Stimulated activated CD8-positive, alpha-beta memory T cell treated with anti-CD3 and anti-CD28 coated beads, Interleukin-4, amount 100 ng/mL, for 48 hours (primary cell): ENCODE measurements around the gene CD8B2.
"Not testable (repeated sequence)": the region's sequence is repeated elsewhere in the genome, so short reads cannot be mapped to it uniquely, and the experiment has no call there.

ENCODE experiments used
- DNase-seq: peaks from one replicate; pipeline ENCODE4 v3.0.0-alpha.2; 2020

CD8B2 gene

GRCh38 chr2:106553321-106553720, 66.2 kb downstream of the CD8B2 start:
- DNase-seq, result no peak

DNA sequence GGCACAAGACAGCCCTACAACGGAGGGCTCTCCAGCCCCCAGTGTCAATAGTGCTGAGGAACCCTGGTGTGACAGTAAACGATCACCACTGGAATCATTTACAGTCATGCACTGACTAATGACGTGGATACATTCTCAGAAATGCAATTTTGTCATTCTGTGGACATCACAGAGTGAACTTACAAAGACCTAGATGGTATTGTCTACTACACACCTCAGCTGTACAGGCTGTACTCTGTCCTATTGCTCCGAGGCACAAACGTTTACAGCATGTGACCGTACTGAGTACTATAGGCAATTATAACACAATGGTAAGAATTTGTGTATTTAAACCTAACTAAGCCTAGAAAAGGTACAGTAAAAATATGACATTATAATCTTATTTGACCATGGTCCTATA, 67.2 kb downstream of the CD8B2 start:
- no peak for DNase-seq

DNA sequence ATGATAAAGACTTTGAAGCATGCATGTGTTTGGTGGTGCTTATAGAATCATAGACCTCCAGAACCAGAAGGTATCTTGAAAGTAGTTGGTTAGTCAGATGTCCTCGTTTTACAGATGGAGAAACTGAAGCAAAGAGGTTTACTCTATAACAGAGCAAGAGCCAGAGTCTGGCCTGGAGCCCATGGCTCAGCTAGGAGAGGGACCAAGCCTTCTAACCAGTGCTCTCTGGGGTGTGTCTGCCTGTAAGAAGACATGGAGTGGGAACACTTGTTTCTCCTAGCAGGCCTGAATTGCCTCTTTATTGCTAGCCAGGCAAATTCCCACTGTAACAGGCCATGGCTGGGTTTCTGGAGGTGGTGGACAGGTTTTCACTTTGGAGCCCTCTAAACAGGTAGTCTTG, 67.9 kb downstream of the CD8B2 start:
- no peak for DNase-seq

DNA sequence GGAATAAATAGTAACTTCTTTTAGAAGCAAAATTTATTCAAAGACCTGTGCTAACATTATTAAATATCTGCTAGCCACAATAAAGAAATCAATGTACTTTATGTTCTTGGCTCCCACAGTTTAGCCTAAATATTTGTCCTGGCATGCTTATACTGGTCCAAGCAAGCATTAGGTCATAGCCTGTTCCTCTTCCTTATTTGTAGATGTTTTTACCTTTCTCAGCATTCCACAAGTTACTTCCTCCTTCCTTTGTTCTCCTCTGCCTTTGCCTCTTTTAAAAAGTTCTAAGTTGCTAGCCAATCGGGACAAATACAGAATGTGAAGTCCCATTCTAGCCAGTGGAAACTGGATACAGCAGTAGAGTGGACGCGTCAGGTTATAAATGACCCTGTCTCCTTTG, 72.6 kb downstream of the CD8B2 start:
- DNase-seq, result not testable (repeated sequence)

DNA sequence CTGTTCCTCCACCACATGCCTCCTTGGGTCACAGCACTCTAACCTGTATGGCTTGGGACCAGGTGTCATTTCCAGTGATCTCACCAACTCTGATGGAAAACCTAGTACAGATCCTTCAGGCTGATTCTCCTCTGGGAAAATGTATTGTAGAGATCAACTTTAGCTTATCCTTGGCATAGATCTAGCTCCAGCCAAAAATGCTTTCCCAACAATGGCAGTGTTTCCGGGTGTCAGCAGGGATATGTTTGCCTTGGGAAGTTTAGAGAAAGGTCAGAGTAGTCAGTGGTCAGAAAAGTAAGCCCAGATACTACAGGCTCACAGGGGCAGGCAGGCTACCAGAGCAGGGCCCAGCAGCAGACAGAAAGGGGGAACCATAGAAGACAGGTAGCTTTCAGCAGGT, 73.6 kb downstream of the CD8B2 start:
- no peak for DNase-seq

DNA sequence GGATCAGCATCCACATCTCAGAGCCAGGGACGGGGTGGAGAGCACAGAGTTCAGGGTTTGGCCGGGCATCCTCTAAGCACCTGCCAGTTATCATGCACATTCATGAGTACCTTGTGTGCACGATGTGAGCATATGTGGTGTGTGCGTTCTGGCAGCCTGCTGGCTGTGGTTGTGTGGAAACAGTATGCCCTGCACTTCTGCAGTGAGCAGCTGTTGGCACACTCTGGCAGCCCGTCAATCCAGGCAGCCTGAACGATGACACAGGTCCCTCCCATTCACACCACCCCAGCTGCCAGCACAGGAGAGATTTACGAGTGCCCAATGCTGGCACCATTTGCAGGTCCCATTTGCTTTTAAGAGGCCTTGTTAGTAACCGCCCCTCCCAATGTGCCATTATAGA, 74.2 kb downstream of the CD8B2 start:
- no peak for DNase-seq

- no peak for DNase-seq
Measured at GRCh38 chr2:106561803-106562202, 74.6 kb downstream of the CD8B2 start.

DNA sequence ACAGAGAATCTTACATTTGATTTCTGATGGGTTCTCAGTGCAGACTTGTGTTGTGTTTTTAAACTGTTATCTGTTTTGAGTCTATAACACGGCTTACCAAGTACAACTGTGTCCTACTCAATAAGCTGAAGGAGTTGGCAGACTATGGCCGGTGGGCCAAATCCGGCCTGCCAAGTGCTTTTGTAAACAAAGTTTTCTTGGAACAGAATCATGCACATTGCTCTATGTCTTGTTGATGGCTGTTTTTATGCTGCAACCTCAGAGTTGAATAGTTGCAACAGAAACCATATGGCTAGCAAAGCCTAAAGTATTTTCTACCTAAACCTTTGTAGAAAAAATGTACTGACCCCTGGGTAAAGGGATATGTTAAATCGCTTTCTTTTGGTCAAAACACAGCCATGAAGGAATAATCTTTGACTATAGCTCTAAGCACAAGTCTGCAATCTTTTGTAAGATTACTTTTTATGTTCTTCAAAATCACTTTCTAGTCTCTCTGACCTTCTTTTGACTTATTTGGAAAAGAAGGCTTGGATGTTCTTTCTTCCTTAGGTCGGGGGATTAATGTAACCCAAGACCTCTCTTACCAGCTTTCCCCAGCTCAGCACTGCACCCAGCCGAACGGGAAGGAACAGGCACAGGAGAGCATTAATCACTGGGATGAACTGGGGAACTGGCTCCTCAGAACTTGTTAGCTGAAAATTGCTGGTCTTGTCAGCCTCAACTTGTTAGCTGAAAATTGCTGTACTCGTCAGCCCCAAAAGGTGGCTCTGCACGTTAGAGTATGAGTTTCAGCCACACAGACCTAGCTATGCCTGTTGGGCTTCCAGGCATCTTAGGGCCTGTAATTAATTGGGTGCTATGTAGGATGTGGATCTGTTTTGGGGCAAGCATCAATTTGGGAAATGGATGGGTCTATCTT, 75.4 kb downstream of the CD8B2 start:
- DNase-seq, result no peak

- no peak for DNase-seq
Measured at GRCh38 chr2:106563195-106563594, 76.0 kb downstream of the CD8B2 start.

- no peak for DNase-seq
Measured at GRCh38 chr2:106565599-106565998, 78.4 kb downstream of the CD8B2 start.

DNA sequence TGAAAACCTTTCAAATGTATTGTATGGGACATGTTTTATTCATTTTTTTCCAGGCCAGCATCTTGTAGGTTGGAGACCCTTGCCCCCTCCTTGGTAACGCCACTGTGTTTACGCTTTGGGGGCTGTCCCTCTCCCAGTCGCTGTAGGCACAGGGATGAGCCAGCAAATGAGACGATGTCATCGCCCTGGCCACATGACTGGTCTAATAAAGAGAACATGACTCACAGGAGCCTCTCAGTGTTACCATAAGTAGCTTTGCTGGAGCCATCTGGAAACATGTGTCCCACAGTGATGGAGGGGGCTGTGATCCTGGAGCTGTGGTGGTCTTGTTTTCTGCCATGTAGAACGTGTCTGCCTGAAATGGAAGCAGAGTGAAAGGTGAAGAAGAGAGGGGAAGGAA, 78.9 kb downstream of the CD8B2 start:
- DNase-seq, result peak; percentile 57

- DNase-seq, result not testable (repeated sequence)
Measured at GRCh38 chr2:106566484-106566883, 79.3 kb downstream of the CD8B2 start.

DNA sequence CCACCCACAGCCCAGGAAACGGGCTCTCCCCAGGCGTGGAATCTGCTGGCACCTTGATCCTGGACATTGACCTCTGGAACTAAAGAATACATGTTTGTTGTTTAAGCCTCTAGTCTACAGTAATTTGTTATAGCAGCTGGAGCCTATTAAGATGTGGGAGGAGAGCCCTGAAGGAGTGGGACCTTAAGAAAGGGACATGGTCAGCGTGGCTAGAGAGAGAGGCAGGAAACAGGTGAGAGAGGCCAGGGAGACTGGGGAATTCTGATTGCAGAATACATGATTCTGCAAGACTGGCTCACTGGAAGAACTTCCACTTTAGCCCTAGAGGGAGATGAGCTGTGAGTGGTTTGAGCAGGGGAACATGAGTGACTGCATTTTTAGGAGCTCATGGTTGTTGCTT, 83.2 kb downstream of the CD8B2 start:
- DNase-seq, result no peak
